GM12873 (cell line): ENCODE data around the gene ST3GAL4.

ENCODE experiments used
- CTCF ChIP-seq: IDR thresholded peaks from 2 replicates; pipeline ENCODE4 v1.5.1; 2012; ENCODE audit warnings: low read depth, mild to moderate bottlenecking, moderate library complexity, low read length, control low read depth; ENCODE audit not compliant: insufficient read depth; ENCODE audit errors: missing control alignments

The ST3GAL4 gene

GRCh38 chr11:126423743-126424142, 68.3 kb downstream of the ST3GAL4 start:
- no peak for TF ChIP-seq CTCF

- TF ChIP-seq CTCF, result no peak
Observed at GRCh38 chr11:126424471-126425039, 69.1 kb downstream of the ST3GAL4 start.

DNA sequence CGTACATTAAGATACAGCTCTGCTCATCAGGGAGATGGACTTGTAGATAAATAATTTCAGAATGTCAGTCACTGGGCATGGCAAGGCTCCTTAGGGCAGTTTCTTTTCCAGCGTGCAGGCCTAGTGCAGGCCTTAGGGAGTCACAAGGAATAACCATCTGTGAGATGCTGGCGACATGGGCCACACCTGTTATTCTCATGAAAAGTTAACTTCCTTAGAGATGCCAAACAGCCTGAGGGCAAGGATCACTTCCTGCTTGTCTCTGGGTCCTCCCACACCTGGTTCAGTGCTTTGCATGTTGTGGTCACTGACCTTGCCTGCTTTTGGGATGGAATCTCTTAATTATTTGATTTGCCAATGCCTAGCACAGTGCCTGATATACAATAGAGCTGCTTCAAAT, 70.6 kb downstream of the ST3GAL4 start:
- TF ChIP-seq CTCF, result no peak

DNA sequence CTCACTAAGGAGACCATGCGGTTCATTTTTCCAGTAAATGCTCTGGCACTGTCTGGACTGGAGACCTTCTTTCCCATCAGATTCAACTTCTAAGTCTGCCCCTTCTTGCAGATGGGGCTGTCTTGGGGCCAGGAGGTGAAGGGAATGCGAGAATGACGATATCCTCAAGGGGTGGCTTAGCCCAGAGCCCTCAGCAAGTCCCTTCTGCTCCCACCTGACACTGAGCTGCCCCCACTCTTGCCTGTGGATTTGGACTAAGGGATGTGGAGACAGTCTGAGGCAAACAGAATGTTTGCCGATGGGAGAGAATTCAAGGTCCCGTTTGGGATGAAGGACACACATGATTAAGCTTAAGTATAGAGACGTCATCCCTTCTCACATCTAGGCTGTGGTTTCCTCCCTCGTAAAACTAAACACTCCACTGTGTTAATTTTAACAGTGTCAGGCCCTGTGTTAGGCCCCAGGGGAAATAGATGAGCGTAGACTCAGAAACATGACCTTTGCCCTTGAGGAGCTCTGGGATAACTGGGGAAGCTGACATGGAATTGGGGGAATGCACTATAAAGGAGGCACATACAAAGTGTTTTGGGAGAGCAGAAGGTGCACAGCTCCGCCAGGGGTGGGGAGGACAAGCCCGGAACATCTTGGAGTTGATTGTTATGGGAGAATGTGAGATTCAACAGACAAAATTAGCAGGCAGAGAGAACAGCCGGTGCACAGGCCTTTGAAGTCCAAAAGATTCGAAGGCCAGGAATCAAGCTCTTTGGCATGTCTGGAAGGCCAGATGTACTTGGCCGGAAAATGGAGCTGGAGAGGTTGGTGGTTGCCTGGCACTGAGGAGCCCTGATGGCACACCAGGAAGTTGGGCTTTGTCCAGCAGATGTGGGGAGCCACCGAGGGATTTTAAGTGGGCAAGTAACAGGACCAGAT, 71.6 kb downstream of the ST3GAL4 start:
- TF ChIP-seq CTCF, result no peak

DNA sequence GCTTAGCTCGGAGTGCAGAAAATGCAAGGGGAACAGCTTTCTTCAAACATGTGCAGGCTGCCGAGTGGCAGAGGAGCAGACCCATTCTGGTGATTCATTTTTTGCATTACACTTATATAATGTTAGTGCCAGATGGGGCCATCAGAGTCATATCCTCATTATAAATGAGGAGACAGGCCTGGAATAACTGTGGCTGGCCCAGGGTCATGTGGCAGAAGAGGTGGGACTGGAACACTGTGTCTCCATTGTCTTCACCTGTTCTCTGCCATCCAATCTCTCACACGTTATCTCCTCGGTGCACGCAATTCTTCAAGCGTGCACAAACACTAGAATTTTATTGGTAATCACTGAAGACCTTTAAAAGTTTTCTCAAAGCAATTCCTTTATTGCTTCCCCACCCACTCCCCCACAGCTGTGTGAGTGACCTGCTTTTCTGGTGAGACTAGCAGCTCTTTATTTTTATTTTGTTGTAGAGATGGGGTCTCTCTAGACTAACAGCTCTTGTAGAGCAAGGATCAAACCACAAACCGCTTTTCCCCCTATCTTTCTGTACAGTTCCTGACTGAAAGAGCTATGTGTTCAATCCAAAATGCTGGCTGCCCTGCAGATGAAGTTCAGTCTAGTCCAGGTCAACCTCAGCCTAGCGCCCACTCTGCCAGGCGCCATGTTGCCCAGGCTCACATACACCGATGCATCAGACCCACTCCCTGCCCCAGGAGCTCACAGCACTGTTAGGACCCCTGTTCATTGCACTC, 75.3 kb downstream of the ST3GAL4 start:
- no peak for TF ChIP-seq CTCF

DNA sequence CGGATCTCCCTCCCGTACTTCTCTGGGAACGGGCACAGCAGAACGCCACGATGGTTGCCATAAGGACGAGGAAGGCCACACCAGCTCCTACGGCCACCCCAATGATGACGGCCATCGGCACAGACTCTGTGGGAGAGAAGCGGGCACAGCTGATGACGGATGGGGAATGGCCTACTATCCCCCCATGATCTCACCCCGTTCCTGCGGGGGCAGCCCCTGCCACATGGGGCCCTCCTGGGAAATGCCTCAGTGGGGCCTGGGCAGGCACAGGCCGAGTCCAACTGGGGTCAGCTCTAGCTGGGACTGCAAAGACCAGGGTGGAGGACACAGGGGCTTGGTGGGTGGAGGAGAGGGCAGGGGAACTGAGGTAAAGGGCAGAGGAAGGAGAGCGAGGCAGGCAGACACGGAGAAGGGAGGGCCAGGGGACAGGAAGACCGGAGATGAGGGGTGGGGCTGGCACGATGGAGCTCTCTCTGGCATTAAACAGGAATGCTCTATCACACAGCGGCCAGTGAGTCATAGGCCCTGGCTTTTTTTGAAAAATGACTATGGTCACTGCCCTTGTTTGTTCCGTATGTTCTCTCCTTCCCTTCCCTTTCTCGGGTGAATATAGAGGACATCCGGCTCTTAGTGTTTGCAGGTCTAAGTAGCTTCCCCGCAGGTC, 76.0 kb downstream of the ST3GAL4 start:
- no peak for TF ChIP-seq CTCF
